Activated CD8-positive, alpha-beta T cell treated with anti-CD3 and anti-CD28 coated beads, Interleukin-2, amount 10 ng/mL, durations not matched to agents 7 days and 5 days (primary cell): ENCODE data around the gene RRN3. TPM values are rescaled to one million over a fixed set of nuclear protein-coding genes. Genes with fewer than 3 reads are reported as not detected.
"Not testable (repeated sequence)": the region's sequence is repeated elsewhere in the genome, so short reads cannot be mapped to it uniquely, and the experiment has no call there.

Experiments
- ATAC-seq: fragments of 150-1000 bp; cut with Tn5 transposase; one replicate; pipeline ENCODE4 v1.10.0; 2021; ENCODE audit warnings: moderate library complexity
- CTCF ChIA-PET: fragments of 350-600 bp; sonication (Branson Sonifier 250); formaldehyde crosslinking; loops from one replicate; lab custom pipeline; 2021; ENCODE audit warnings: antibody characterized with exemption; lab: Charles Lee
- POLR2A ChIA-PET: fragments of 350-600 bp; sonication (Branson Sonifier 250); formaldehyde crosslinking; loops from one replicate; lab custom pipeline; 2021; ENCODE audit warnings: antibody characterized with exemption; lab: Charles Lee
- DNase-seq: peaks from one replicate; pipeline ENCODE4 v3.0.0-alpha.2; 2020
- H3K27ac Mint-ChIP-seq: one replicate; pipeline ENCODE4 v1.8.0; 2021; ENCODE audit warnings: mild to moderate bottlenecking, mixed read lengths
- H3K27me3 Mint-ChIP-seq: one replicate; pipeline ENCODE4 v1.8.0; 2021; ENCODE audit warnings: low read depth, mixed read lengths
- H3K36me3 Mint-ChIP-seq: one replicate; pipeline ENCODE4 v1.8.0; 2021; ENCODE audit warnings: low read depth, mixed read lengths
- H3K4me1 Mint-ChIP-seq: one replicate; pipeline ENCODE4 v1.8.0; 2021; ENCODE audit warnings: low read depth, mixed read lengths
- H3K4me3 Mint-ChIP-seq: one replicate; pipeline ENCODE4 v1.8.0; 2021; ENCODE audit warnings: mild to moderate bottlenecking, mixed read lengths
- H3K9me3 Mint-ChIP-seq: one replicate; pipeline ENCODE4 v1.8.0; 2022; ENCODE audit warnings: mixed read lengths; ENCODE audit not compliant: insufficient read depth
- total RNA-seq, 2 experiments: library from RNA; stranded (reverse); gene quantifications; one replicate each; pipeline ENCODE4 v1.2.3, GENCODE V29; 2021

RRN3 gene
- total RNA-seq, result 10 to 100 TPM; 25.5 to 26.7 TPM

GRCh38 chr16:15093955-15094827 is at the start of gene RRN3:
Gene RRN3 (minus strand): TSS chr16:15094272. CDS start chr16:15094233, 39 bp downstream.
- not testable (repeated sequence) for H3K9me3 Mint-ChIP-seq, H3K27me3 Mint-ChIP-seq
- Mint-ChIP-seq H3K4me3 (peak within 1 kb of the TSS; percentile 98), H3K27ac (peak within 1 kb of the TSS; percentile 97), H3K36me3 (peaks cover 14% of the 10 kb centered on the region), H3K4me1 (peaks cover 18% of the 10 kb centered on the region)
- POLR2A ChIA-PET, result interaction anchor here (0.6 to 1.1 kb wide), 4 partner anchors 37 to 463 kb away, joined by 3 to 4 read pairs (median 4); partner anchors contain the start of gene NTAN1
- CTCF ChIA-PET, result interaction anchor here (0.6 to 1.5 kb wide), 2 partner anchors 19 to 22 kb away, joined by 3 to 5 read pairs; no protein-coding TSS in a partner anchor
- ATAC-seq (peak; percentile 100), DNase-seq (peak; percentile 89)

DNA sequence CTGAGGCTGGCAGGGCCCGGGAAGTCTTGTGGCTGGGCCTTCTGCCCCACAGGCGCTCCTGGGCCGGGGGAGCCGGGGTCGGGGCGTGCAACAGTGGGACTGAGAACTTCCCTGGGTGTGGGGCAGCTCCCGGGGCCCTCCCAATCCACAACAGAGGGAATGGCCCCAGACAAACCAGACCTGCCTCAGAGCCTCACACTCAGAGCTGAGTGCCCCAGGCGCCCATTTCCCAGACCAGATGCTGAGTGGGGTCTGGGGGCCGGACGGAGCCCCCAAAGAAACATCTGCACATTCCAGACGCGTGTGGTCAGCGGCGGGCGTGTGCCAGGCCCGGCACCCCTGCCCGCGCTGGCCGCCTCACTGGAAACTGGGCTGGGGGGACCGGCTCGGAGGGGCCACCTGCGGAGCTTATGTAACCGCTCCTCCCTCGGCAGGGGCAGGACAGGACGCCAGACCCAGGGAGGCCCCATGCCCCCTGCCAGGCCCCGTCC is 49.6 kb upstream of the RRN3 start:
- CTCF ChIA-PET, ATAC-seq, H3K27ac Mint-ChIP-seq, DNase-seq, H3K9me3 Mint-ChIP-seq, H3K27me3 Mint-ChIP-seq, H3K4me1 Mint-ChIP-seq, H3K4me3 Mint-ChIP-seq, POLR2A ChIA-PET, H3K36me3 Mint-ChIP-seq: not testable (repeated sequence)

GRCh38 chr16:15142891-15143600 is 49.0 kb upstream of the RRN3 start:
- POLR2A ChIA-PET, H3K9me3 Mint-ChIP-seq, H3K4me3 Mint-ChIP-seq: not testable (repeated sequence)

DNA sequence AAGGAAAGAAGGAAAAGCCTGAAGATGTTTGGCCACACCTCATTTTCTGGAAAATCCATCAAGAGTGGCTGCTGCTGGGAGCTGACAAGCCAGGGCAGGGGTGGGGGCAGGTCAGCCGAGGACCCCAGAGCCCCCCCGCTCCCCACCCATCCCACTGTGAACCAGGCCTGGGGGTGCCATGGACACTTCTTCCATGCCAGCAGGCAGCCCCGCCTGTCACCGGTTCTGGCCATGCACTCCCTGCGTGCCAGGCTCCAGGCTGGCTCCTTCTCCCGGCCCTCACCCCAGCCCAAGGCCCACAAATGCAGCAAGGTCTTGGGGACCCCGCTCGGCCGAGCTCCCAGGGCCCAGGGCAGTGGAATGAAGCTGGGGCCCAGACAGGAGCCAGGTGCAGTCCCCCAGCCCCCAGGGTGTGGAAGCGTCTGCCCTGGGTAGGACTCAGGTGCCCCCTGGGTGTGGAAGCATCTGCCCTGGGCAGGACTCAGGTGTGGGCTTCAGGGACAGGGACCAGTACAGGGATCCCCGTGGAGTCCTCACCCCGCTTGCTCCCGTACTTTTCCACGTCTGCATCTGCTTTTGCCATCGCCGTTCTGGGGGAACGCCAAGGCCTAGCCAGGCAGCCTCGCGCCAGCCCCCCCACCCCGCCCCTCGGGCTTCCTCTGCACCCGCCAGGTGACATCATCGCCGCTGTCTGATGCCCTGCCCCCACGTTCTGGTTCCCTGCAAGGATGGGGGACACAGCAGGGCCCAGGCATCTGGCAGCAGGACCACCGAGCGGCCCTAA is 48.2 kb upstream of the RRN3 start:
- DNase-seq, POLR2A ChIA-PET, H3K9me3 Mint-ChIP-seq, H3K27me3 Mint-ChIP-seq, H3K27ac Mint-ChIP-seq, ATAC-seq, CTCF ChIA-PET, H3K4me3 Mint-ChIP-seq, H3K4me1 Mint-ChIP-seq, H3K36me3 Mint-ChIP-seq: not testable (repeated sequence)

More at GRCh38 chr16:15142891-15143600, 49.0 kb upstream of the RRN3 start:
- H3K4me1 Mint-ChIP-seq, H3K27me3 Mint-ChIP-seq, H3K27ac Mint-ChIP-seq, H3K36me3 Mint-ChIP-seq, DNase-seq, ATAC-seq, CTCF ChIA-PET: not testable (repeated sequence)

DNA sequence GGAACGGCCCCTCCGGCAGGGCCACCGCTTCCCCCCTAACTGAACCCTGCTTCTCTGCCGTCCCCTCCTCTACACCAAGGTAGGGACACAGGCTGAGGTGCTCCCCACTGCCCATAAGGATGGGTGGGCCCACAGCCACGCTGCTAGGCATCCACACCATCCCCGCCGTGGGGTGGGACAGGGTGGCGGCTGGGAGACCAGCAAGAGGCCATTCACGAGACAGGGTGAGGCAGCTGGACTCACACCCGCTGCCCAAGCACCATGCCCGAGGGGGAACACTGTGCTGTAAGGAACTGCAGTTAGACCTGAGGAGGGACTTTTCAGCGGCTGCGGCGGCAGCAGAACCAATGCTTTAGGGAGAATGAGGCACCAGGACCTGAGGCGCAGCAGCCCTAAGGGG is 47.5 kb upstream of the RRN3 start:
- CTCF ChIA-PET, result no interaction called here
- ATAC-seq, result no peak
- no peak overlapping the region for H3K4me3 Mint-ChIP-seq
- no peaks in the 10 kb centered on the region for H3K36me3 Mint-ChIP-seq
- no peaks in the 10 kb centered on the region for H3K9me3 Mint-ChIP-seq
- H3K27me3 Mint-ChIP-seq, result no peaks in the 10 kb centered on the region
- H3K27ac Mint-ChIP-seq, result no peak overlapping the region
- no peak for DNase-seq
- POLR2A ChIA-PET, result no interaction called here
- H3K4me1 Mint-ChIP-seq, result peaks cover 2% of the 10 kb centered on the region

- POLR2A ChIA-PET, result not testable (repeated sequence)
Measured at GRCh38 chr16:15140444-15141365, 46.6 kb upstream of the RRN3 start.

DNA sequence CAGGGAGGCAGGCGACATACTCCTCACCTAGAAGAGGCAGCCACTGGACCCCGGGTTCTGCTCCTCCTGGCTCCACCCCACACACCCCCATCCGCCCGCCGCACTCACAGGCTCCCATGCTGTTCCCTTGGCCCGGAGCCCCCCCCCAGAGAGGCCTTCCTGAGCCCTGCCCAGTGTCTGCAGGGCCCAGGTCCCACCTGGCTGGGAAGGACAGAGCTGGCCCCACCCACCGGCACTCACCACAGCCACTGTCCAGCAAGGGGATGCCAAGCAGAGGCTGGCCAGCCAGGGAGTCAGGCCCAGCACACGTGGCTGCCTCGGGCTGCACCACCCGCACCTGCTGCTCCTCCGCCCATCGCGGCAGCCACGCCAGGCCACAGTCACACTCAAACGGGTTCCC is 43.4 kb upstream of the RRN3 start:
- ATAC-seq, H3K27ac Mint-ChIP-seq, POLR2A ChIA-PET, DNase-seq, H3K27me3 Mint-ChIP-seq, H3K9me3 Mint-ChIP-seq, H3K36me3 Mint-ChIP-seq, CTCF ChIA-PET, H3K4me1 Mint-ChIP-seq, H3K4me3 Mint-ChIP-seq: not testable (repeated sequence)

More at GRCh38 chr16:15140444-15141365, 46.6 kb upstream of the RRN3 start:
- H3K4me1 Mint-ChIP-seq, H3K36me3 Mint-ChIP-seq, H3K4me3 Mint-ChIP-seq, DNase-seq, H3K27ac Mint-ChIP-seq, H3K9me3 Mint-ChIP-seq, H3K27me3 Mint-ChIP-seq, ATAC-seq, CTCF ChIA-PET: not testable (repeated sequence)

DNA sequence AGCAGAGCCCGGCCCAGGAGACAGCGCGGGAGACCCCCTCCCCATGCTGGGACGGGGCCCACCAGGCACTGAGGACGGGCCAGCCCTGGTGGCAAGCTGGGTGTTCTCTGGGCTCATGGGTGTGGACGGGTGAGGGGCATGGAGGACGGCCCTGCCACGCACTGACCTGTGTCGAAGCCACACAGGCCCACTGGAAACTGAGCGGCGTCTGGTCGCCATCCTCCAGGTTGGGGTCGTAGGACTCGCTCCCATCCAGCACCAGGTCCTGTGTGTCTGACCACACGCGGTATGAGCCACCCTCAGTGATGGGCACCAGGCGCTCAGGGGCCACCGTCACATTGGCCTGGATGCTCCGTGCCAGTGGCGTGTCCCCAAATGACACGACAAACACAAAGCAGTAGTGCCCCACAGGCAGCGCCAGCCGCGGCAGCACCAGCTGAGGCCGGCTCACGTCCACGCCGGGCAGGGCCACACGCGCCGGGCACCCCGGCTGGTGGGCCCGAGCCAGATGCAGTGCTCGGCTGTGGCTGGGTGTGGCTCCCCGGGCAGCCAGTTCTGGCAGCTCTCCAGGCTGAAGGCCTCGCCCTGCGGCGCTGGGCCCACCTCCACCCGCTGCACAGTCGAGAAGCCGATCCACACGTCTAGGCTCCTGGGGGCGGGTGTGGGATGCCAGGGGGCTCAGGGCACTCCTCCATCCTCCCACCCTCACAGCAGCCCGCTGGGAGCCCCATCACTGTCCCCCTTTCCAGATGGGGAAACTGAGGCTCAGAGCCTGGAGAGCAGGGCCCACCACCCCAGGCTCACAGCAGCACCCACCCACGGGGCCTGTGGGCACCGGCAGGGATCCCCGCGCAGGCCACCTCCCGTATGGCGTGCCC is 41.6 kb upstream of the RRN3 start:
- H3K27ac Mint-ChIP-seq, H3K4me1 Mint-ChIP-seq, H3K9me3 Mint-ChIP-seq, H3K36me3 Mint-ChIP-seq, ATAC-seq, H3K4me3 Mint-ChIP-seq, DNase-seq, POLR2A ChIA-PET, H3K27me3 Mint-ChIP-seq, CTCF ChIA-PET: not testable (repeated sequence)

- H3K9me3 Mint-ChIP-seq, CTCF ChIA-PET, ATAC-seq, H3K36me3 Mint-ChIP-seq, DNase-seq, POLR2A ChIA-PET, H3K27ac Mint-ChIP-seq, H3K4me3 Mint-ChIP-seq, H3K27me3 Mint-ChIP-seq, H3K4me1 Mint-ChIP-seq: not testable (repeated sequence)
Measured at GRCh38 chr16:15134752-15135482, 40.8 kb upstream of the RRN3 start.

DNA sequence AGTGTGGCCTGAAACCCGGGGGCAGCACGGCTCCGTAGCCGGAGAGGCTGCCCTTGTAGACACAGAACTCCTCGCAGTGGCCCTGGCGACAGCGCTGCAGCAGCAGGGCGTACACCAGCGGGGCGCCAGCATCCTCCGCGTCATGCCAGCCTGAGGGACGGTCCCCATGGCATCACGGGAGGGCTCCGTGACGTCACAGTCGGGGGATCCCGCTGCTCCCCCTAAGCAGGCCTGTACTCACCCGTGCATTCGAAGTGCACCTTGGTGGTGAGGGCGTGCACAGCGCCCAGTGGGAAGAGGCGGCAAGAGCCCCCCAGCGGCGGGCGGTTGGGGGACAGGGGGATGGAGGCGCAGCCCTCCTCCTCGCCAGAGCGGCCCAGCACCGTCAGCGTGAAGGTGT is 39.5 kb upstream of the RRN3 start:
- CTCF ChIA-PET, H3K9me3 Mint-ChIP-seq, H3K27ac Mint-ChIP-seq, H3K36me3 Mint-ChIP-seq, ATAC-seq, DNase-seq, H3K4me1 Mint-ChIP-seq, H3K4me3 Mint-ChIP-seq, POLR2A ChIA-PET, H3K27me3 Mint-ChIP-seq: not testable (repeated sequence)
